Mucosa of descending colon (tissue), 3 donors: ENCODE measurements around the gene NEAT1. TPM values are rescaled to one million over a fixed set of nuclear protein-coding genes. Genes with fewer than 3 reads are reported as not detected.
"Not testable (repeated sequence)": the region's sequence is repeated elsewhere in the genome, so short reads cannot be mapped to it uniquely, and the experiment has no call there.

Source experiments
- ATAC-seq: fragments of 200-7000 bp; cut with Tn5 transposase; one replicate; pipeline ENCODE4 v1.9.1; 2020; ENCODE audit warnings: mild to moderate bottlenecking, moderate library complexity
- DNase-seq, 3 donors: peaks; one replicate each; pipeline ENCODE4 v3.0.0-alpha.2; 2020
- H3K36me3 ChIP-seq: fragments of 200-600 bp; one replicate; pipeline ENCODE4 v1.8.0; 2021; ENCODE audit warnings: low read depth, mild to moderate bottlenecking
- H3K4me1 ChIP-seq: fragments of 200-600 bp; one replicate; pipeline ENCODE4 v1.8.0; 2021; ENCODE audit warnings: low read depth, mild to moderate bottlenecking
- H3K4me3 ChIP-seq: fragments of 200-600 bp; one replicate; pipeline ENCODE4 v1.8.0; 2021; ENCODE audit warnings: mild to moderate bottlenecking
- H3K9me3 ChIP-seq: fragments of 200-600 bp; one replicate; pipeline ENCODE4 v1.8.0; 2021; ENCODE audit warnings: mild to moderate bottlenecking
- CTCF ChIP-seq: fragments of 200-600 bp; IDR thresholded peaks from one replicate; pipeline ENCODE4 v1.8.0; 2022; ENCODE audit warnings: antibody characterized with exemption, mild to moderate bottlenecking
- intact Hi-C, 2 donors: fragments of 100-400 bp; cut with DNase I in 1 of 2; cut with micrococcal nuclease in 1 of 2; formaldehyde crosslinking; loops; one replicate each; pipeline versions ENCODE4 v1.11.0 to v1.11.1; 2022; cut with DNase I, micrococcal nuclease
- total RNA-seq, 3 donors: library from RNA; stranded (reverse); fragmentation: NEBNext Ultra II Directional in 2 of 3; extraction: Animal tissue kit (Norgen Biotek cat#: 25700) in 2 of 3; gene quantifications; one replicate each; pipeline versions ENCODE4 v1.2.1 to v1.2.4, GENCODE V29; 2021 to 2023
- donor health status: DM: no; HTN: no; CAD: no; lungs with moderate emphysema.
- donor health status: DM: no; HTN: no; CAD: no.
- donor health status: DM: no; HTN: yes; CAD: no.

The NEAT1 gene
- total RNA-seq, 3 donors from 2014 or later: 1,133 to 1,409 (median 1,237) TPM

GRCh38 chr11:65456418-65456817, 33.8 kb downstream of the NEAT1 start:
- H3K9me3 ChIP-seq: no peaks in the 10 kb centered on the region

GRCh38 chr11:65459552-65459951, 37.0 kb downstream of the NEAT1 start:
- TF ChIP-seq CTCF: no peak
- H3K9me3 ChIP-seq: no peaks in the 10 kb centered on the region
- peaks cover 4% of the 10 kb centered on the region for H3K4me1 ChIP-seq
- H3K4me3 ChIP-seq: no peak overlapping the region
- DNase-seq (peak in 2 of 3 donors; percentile 20 to 22), ATAC-seq (no peak)
- intact Hi-C loops: no loop called here
- H3K36me3 ChIP-seq: no peaks in the 10 kb centered on the region

More at GRCh38 chr11:65456418-65456817, 33.8 kb downstream of the NEAT1 start:
- no peak for TF ChIP-seq CTCF
- DNase-seq (no peak), ATAC-seq (no peak)
- Histone ChIP-seq H3K36me3 (no peaks in the 10 kb centered on the region), H3K4me3 (no peak overlapping the region), H3K4me1 (peaks cover 4% of the 10 kb centered on the region)
- intact Hi-C loops: no loop called here

GRCh38 chr11:65465471-65465870, 42.9 kb downstream of the NEAT1 start:
- peaks cover 18% of the 10 kb centered on the region for H3K4me1 ChIP-seq
- H3K9me3 ChIP-seq, intact Hi-C loops, H3K36me3 ChIP-seq, ATAC-seq, H3K4me3 ChIP-seq: not testable (repeated sequence)
- DNase-seq: peak in 1 of 3 donors; percentile 22

GRCh38 chr11:65467306-65467705, 44.7 kb downstream of the NEAT1 start:
- H3K4me3 ChIP-seq, ATAC-seq, H3K9me3 ChIP-seq, intact Hi-C loops, H3K36me3 ChIP-seq: not testable (repeated sequence)
- DNase-seq: peak in 2 of 3 donors; percentile 25 to 54
- H3K4me1 ChIP-seq: peaks cover 26% of the 10 kb centered on the region

- intact Hi-C loops: no loop called here
Measured at GRCh38 chr11:65468874-65469333, 46.3 kb downstream of the NEAT1 start.

GRCh38 chr11:65470433-65471049, 47.9 kb downstream of the NEAT1 start:
- no peak for TF ChIP-seq CTCF
- ATAC-seq (no peak), DNase-seq (peak in 1 of 3 donors; percentile 29)
- intact Hi-C loops: loop anchor here in 1 of 2 donors (5.0 kb wide), 1 partner anchor 37 kb away; no protein-coding TSS in a partner anchor
- Histone ChIP-seq H3K9me3 (no peaks in the 10 kb centered on the region), H3K4me3 (no peak overlapping the region), H3K36me3 (no peaks in the 10 kb centered on the region), H3K4me1 (peaks cover 43% of the 10 kb centered on the region)

More at GRCh38 chr11:65468874-65469333, 46.3 kb downstream of the NEAT1 start:
- Histone ChIP-seq H3K4me3 (no peak overlapping the region), H3K36me3 (no peaks in the 10 kb centered on the region), H3K9me3 (no peaks in the 10 kb centered on the region), H3K4me1 (peaks cover 37% of the 10 kb centered on the region)
- peak; percentile 92 to 95 (median 95) for DNase-seq
- TF ChIP-seq CTCF: peak; percentile 37
- ATAC-seq: peak; percentile 73
